HG02759 (cell line): ENCODE data around the gene OXSM.

Experiments
- ATAC-seq: cut with Tn5 transposase; IDR thresholded peaks from one replicate; pipeline ENCODE4 v1.9.1; 2021; ENCODE audit warnings: mild to moderate bottlenecking, moderate library complexity; ENCODE audit not compliant: unreplicated experiment

Gene OXSM

GRCh38 chr3:25803833-25804232, 13.9 kb downstream of the OXSM start:
- ATAC-seq, result no peak

- ATAC-seq, result no peak
These were observed 14.8 kb downstream of the OXSM start for GRCh38 chr3:25804676-25805075.

GRCh38 chr3:25812644-25813043, 22.8 kb downstream of the OXSM start:
- no peak for ATAC-seq

DNA sequence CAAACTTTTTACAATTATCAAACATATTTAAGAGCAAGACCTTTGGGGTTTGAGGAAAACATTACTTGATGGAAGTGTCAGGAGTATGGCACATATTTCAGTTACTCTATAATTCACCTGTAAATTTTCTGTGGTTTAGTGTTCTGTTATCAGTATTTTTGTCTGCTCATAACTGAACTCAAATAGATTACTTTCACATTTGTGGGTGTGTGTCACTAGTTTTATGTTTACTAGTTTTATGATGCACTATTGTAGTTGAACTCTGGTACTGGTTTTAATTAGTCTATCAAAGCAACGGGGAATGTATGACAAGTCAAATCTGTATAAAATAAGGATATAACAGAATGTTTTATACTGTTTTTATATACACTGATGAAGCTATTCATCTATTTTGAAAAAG, 27.2 kb downstream of the OXSM start:
- peak; percentile 52 for ATAC-seq

DNA sequence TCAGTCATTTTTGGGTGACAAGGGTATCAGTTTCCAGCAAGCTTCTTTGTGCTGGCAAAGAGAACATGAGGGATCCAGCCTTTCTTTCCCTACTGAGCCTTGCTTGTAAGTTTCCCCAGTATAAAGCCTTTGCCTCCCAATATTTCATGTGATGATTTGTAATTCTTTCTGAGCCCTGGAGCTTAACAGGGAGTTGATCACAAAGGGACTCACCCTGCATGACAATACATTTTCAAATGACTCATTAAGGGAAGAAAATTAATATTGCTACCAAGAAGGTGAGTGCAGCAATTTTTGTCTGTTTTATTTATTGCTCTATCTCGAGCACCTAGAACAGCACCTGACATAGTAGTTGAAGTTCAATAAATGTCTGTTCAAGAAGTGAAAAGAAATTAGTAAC, 27.7 kb downstream of the OXSM start:
- ATAC-seq, result no peak

- ATAC-seq, result no peak
These were observed 28.4 kb downstream of the OXSM start for GRCh38 chr3:25818335-25818734.

DNA sequence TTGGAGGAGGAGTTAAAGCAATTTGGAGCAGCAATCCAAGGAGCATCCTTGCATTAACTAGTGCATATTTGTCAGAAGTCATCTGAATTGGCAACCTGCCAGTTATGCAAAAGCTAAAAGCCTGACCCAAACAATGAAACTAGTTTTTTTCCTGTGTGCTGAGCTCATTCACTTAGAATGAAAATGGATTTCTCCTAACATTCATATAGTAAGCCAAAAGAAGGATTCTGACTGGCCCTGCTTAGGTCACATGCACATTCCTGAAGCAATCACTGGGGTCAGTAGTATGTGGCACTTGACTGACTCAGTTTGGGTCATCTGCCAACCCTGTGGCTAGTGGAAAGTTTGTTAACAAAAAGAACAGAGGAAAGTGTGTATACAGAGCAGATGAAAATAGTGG, 30.5 kb downstream of the OXSM start:
- peak; percentile 41 for ATAC-seq

- ATAC-seq, result no peak
These were observed 31.1 kb downstream of the OXSM start for GRCh38 chr3:25820816-25821486.

DNA sequence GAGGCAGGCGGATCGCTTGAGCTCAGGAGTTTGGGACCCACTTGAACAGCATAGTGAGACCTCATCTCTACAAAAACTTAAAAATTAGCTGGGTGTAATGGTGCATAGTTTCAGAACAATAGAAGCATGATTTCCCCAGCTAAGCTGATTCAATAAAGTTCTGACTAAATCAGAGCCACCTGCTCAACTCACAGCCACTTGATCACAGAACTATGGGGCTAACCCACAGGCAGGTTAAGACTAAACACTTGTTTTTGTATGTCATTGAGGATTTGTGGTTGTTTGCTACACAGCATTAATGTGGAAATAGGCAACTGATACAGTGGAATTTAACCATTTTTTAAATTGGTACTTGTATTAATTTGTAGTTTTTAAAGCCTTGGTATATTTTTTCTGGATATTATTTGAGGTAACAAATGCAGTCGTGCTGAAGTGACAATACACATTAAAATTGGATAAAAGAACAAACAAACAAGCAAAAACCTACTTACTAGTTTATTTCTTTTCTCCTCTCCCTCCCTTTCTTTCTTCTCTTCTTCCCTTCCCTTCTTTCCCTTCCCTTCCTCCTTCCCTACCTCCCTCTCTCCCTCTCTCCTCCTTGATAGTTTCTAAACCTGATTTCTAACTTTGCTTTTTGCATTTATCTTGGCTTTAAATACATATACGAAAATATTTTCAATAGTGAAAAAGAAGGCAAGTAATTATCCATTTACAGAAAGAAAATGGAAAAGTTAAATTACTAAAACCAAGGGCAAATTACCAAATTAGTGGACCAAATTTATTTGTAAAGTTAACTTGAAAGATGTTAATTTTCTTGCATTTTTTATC, 32.1 kb downstream of the OXSM start:
- ATAC-seq, result no peak

DNA sequence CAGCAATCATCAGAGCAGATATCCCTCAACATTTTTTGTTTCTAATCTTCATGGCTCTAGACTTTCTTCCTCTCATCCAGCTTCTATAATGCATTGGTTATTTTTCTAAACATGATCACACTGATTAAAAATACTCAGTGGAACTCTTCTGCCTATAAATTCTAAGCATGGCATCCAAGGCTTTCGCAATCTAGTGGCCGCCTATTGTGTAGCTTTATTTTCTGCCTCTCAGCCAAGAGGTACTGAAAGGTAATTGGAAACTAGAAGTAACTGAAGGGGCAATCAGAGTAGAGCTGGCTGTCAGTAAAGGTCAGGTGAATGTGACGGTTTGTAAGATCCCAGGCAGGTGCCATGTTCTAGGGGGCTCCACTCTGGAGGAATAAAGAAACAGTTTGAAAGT, 33.4 kb downstream of the OXSM start:
- no peak for ATAC-seq

DNA sequence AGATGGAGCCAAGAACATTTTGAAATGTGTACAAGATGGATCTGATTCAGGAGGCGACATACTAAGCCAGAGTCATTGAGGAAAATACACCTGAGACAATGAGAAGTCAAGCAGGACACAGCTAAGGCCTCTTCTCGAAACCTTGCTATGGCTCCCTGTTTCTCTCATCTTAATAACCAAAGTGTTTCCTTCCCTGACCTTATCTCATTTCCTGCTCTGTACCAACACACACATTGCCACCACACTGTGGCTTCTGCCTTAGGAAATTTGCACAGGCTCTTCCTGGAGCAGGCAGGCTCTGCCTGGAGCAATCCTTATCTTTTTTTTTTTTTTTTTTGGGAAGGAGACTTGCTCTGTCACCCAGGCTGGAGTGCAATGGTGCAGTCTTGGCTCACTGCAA, 36.6 kb downstream of the OXSM start:
- no peak for ATAC-seq

DNA sequence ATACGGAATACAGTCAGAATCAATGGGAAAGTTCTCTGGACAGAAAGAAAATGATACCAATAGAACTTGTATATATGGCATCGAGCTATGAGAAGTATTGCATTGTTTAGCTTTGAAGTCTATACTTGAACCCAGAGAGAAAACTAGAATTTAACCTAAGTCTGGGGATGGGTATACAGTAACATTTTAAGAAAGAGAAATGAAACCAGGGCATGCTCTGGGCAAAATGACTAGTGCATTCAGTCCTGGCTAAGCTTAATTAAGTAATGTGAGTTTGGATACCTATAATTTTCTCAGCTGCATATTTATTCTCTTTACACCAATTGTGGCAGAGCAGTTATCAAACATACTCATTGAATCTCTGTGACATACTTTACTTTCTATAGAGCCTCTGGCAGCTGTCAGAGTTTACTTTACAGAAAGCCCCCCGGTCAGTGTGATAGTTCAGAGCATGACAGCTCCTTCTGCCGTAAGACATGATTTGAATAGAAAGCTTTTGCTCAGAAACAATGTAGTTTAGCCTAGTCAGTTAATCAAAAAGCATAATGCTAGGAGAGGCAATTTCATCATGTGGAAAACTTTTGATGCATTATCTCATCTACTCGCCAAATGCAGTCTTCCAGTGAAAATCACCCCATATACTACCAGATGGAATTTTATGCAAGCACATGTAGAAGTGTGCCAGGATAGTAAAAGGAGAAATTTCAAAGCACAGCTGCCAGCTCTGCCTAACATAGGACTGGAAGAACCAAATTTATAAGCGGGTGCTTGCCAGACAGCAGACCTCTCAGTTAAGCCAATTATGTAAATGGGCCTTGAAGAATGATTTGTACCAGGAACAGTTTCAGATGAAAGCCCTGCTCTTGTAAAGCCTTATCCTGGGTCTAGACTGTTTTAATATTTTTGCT, 40.7 kb downstream of the OXSM start:
- no peak for ATAC-seq

- peak; percentile 39 for ATAC-seq
These were observed 41.7 kb downstream of the OXSM start for GRCh38 chr3:25831578-25831977.

DNA sequence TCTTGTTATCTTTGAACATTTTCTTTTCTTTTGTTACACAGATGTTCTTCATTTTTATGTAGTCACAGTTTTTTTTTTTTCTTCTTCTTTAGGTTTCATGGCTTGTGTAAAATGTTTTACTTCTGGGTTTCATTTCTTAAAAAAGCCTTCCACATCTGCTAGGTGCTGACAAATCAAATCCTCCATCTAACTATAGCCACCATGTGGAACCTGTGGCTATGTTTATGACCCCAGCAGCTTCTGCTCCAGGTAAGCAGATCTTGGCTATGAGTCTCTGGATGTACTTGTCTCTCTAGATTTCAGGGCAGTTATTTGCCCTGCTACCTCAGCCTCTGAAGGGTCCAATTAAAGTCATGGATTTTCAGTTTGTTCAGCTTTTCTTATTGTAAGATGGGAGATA, 44.5 kb downstream of the OXSM start:
- peak; percentile 67 for ATAC-seq

- ATAC-seq, result no peak
These were observed 46.7 kb downstream of the OXSM start for GRCh38 chr3:25836579-25836978.

DNA sequence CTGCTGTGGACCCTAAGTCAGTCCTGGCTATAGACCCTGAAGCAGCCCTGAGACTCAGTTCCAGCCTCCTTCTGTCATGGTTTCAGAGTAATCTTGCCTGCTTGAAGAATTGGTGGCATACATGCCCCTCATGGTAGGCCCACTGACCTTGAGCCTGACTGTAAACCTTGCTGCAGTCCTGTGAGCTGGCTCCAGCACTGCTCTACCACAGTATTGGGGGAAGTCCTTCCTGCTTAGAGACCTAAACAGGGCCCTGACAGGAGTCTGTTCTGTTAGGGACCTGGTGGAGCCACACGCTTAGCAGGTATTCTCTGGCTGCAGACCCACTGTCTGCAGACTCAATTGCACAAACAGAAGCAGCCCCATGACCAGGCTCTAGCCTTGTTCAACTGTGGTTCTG, 47.1 kb downstream of the OXSM start:
- ATAC-seq, result no peak

- ATAC-seq, result no peak
These were observed 50.2 kb downstream of the OXSM start for GRCh38 chr3:25840099-25840498.

DNA sequence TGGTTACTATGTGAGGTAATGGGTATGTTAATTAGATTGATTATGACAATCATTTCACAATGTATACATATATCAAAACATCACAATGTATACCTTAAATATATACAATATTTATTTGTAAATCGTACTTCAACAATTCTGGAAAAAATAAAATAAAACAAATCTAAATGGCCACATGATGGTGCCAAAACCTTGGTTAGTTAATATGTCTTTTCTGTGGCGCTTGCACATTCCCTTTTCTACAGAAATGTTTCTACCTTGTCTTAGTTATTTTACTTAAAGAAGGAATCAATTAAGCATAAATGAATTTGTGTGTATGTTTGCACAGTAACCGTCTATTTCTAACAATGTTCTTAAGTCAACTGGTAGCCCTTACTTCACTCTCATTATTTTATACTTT, 53.4 kb downstream of the OXSM start:
- ATAC-seq, result no peak
